Muscle of back (tissue), 11 donors: ENCODE results near the gene DNASE1. TPM values are rescaled to one million over a fixed set of nuclear protein-coding genes. Genes with fewer than 3 reads are reported as not detected.
A peak's percentile ranks its signal among the peaks of the same experiment; 100 is the strongest.
"Not testable (repeated sequence)": the region's sequence is repeated elsewhere in the genome, so short reads cannot be mapped to it uniquely, and the experiment has no call there.

Source experiments
- DNase-seq, 3 donors: peaks; one replicate each; pipeline versions ENCODE4 v3.0.0 to v3.0.0-alpha.2; 2013
- polyA plus RNA-seq, 10 donors: library from polyadenylated mRNA; unstranded; fragments of 120-200 nt; gene quantifications; one replicate each; pipeline ENCODE4 v1.2.1, GENCODE V29; 2013; ENCODE audit not compliant: insufficient read length in 10 of 10

DNASE1 gene
- polyA plus RNA-seq, 10 donors, result 12.2 to 21.3 (median 15.9) TPM

- DNase-seq, result no peak
Measured at GRCh38 chr16:3640632-3641501, 13.6 kb upstream of the DNASE1 start.

- no peak for DNase-seq
Measured at GRCh38 chr16:3641801-3642396, 12.6 kb upstream of the DNASE1 start.

GRCh38 chr16:3642397-3643094 is 11.9 kb upstream of the DNASE1 start:
- DNase-seq, result peak in 1 of 3 donors; percentile 35

- DNase-seq, result no peak
Measured at GRCh38 chr16:3643095-3643730, 11.3 kb upstream of the DNASE1 start.

- no peak for DNase-seq
Measured at GRCh38 chr16:3645108-3645503, 9.4 kb upstream of the DNASE1 start.

- DNase-seq, result peak in 1 of 3 donors; percentile 51
Measured at GRCh38 chr16:3645504-3646347, 8.8 kb upstream of the DNASE1 start.

GRCh38 chr16:3646348-3646920 is 8.1 kb upstream of the DNASE1 start:
- no peak for DNase-seq

- no peak for DNase-seq
Measured at GRCh38 chr16:3650631-3651265, 3.7 kb upstream of the DNASE1 start.

GRCh38 chr16:3651461-3652372 is 2.8 kb upstream of the DNASE1 start:
- no peak for DNase-seq

- DNase-seq, result no peak
Measured at GRCh38 chr16:3652373-3653195, 1.9 kb upstream of the DNASE1 start.

- no peak for DNase-seq
Measured at GRCh38 chr16:3655030-3655395, 522 bp downstream of the DNASE1 start.

- DNase-seq, result no peak
Measured at GRCh38 chr16:3655396-3656159, 1.1 kb downstream of the DNASE1 start.

GRCh38 chr16:3656160-3656490 is 1.6 kb downstream of the DNASE1 start:
- DNase-seq, result not testable (repeated sequence)

- DNase-seq, result no peak
Measured at GRCh38 chr16:3656491-3657468, 2.3 kb downstream of the DNASE1 start.

- no peak for DNase-seq
Measured at GRCh38 chr16:3659251-3659650, 4.8 kb downstream of the DNASE1 start.

- DNase-seq, result no peak
Measured at GRCh38 chr16:3661311-3661710, 6.8 kb downstream of the DNASE1 start.
